Measurements from ENCODE around the gene M1AP.

DNA sequence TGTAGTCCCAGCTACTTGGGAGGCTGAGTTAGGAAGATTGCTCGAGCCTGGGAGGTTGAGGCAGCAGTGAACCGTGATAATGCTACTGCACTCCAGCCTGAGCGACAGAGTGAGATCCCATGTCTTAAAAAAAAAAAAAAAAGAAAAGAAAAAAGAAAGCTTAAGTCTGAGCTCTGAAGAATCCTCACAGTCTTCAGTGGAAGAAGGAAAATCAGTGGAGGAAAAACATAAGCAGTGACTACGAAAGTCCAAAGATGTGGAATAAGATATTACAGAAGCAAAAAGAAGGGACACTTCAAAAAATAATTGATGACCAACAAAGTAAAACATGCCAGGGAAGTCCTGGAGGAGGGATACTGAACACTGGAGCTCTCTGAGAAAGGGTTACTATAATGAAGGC is 137.9 kb downstream of the M1AP start:
- TF ChIP-seq CTCF (IDR thresholded peaks at IDR 0.05) (no peak), EZH2phosphoT487 (IDR thresholded peaks at IDR 0.05) (no peak), EZH2 (IDR thresholded peaks at IDR 0.05) (no peak)

All from neural progenitor cell (in vitro differentiated cells).